Kidney (tissue), 14 donors: ENCODE measurements around the gene KIAA0040. TPM values are rescaled to one million over a fixed set of nuclear protein-coding genes. Genes with fewer than 3 reads are reported as not detected.

Source experiments
- DNase-seq, 5 donors: peaks; one replicate each; pipeline ENCODE4 v3.0.0-alpha.2; 2013 to 2020
- FAIRE-seq: peaks from 2 replicates; lab custom pipeline; 2012; peaks lifted over from hg19 to GRCh38; lab: Jason Lieb, UNC
- H3K27ac ChIP-seq, 2 donors: one replicate each; pipeline ENCODE4 v1.7.0; 2013; ENCODE audit warnings: low read depth in 2 of 2, low read length in 2 of 2, inconsistent platforms in 1 of 2
- H3K27me3 ChIP-seq: one replicate; pipeline ENCODE4 v1.7.1; 2013; ENCODE audit warnings: low read length, inconsistent platforms; ENCODE audit not compliant: control insufficient read depth, insufficient read depth
- H3K36me3 ChIP-seq, 3 donors: one replicate each; pipeline versions ENCODE4 v1.7.0 to v1.7.1; 2013; ENCODE audit warnings: low read length in 3 of 3, control low read depth in 1 of 3, inconsistent platforms in 1 of 3; ENCODE audit not compliant: insufficient read depth in 3 of 3, control insufficient read depth in 2 of 3
- H3K4me1 ChIP-seq, 3 donors: one replicate each; pipeline versions ENCODE4 v1.7.0 to v1.7.1; 2013; ENCODE audit warnings: low read length in 3 of 3, inconsistent platforms in 1 of 3, low read depth in 1 of 3; ENCODE audit not compliant: control insufficient read depth in 2 of 3, insufficient read depth in 2 of 3
- H3K4me3 ChIP-seq, 3 donors: one replicate each; pipeline versions ENCODE4 v1.7.0 to v1.8.1; 2013; ENCODE audit warnings: low read length in 3 of 3, control low read depth in 1 of 3, inconsistent platforms in 1 of 3
- H3K9ac ChIP-seq, 3 donors: one replicate each; pipeline versions ENCODE4 v1.7.0 to v1.7.1; 2013; ENCODE audit warnings: low read length in 3 of 3, control low read depth in 1 of 3, inconsistent platforms in 1 of 3
- H3K9me3 ChIP-seq, 3 donors: one replicate each; pipeline versions ENCODE4 v1.7.0 to v1.7.1; 2013; ENCODE audit warnings: low read length in 3 of 3, control low read depth in 1 of 3, inconsistent platforms in 1 of 3; ENCODE audit not compliant: control insufficient read depth in 2 of 3, insufficient read depth in 1 of 3
- intact Hi-C: fragments of 100-400 bp; cut with DNase I; formaldehyde crosslinking; loops from one replicate; pipeline ENCODE4 v1.11.1; 2022
- polyA plus RNA-seq: library from polyadenylated mRNA; stranded (reverse); fragments of 350-450 nt; fragmentation: Illumina TruSeq; extraction: RNeasy Lipid Tissue Mini Kit (QIAGEN cat#74804); gene quantifications from one replicate; pipeline ENCODE4 v1.2.3, GENCODE V29; 2014; ENCODE audit warnings: low read depth, low replicate concordance; ENCODE audit not compliant: insufficient read depth
- total RNA-seq: library from RNA; stranded (reverse); fragmentation: NEBNext Ultra II Directional; extraction: Animal tissue kit (Norgen Biotek cat#: 25700); gene quantifications from one replicate; pipeline ENCODE4 v1.2.1, GENCODE V29; 2021
- TF ChIP-seq, protein P1 (sequence below): IDR thresholded peaks from 3 replicates; pipeline ENCODE4 v1.5.1; 2012; ENCODE audit warnings: mild to moderate bottlenecking, moderate library complexity, borderline replicate concordance; ENCODE audit not compliant: insufficient read depth; ENCODE audit errors: extremely low read depth
- donor health status: control.
- donor health status: control.
- donor health status: control.
- donor health status: control.
- donor health status: control.
- donor health status: DM: yes; HTN: yes; CAD: no.
- donor health status: Normal renal cell carcinoma (clear cell type).

KIAA0040 gene
- total and polyA plus RNA-seq, 2 donors from 2014 or later = 20.0 to 34.1 TPM

- peak in 1 of 5 donors; percentile 23 for DNase-seq
- TF ChIP-seq, protein P1, sequence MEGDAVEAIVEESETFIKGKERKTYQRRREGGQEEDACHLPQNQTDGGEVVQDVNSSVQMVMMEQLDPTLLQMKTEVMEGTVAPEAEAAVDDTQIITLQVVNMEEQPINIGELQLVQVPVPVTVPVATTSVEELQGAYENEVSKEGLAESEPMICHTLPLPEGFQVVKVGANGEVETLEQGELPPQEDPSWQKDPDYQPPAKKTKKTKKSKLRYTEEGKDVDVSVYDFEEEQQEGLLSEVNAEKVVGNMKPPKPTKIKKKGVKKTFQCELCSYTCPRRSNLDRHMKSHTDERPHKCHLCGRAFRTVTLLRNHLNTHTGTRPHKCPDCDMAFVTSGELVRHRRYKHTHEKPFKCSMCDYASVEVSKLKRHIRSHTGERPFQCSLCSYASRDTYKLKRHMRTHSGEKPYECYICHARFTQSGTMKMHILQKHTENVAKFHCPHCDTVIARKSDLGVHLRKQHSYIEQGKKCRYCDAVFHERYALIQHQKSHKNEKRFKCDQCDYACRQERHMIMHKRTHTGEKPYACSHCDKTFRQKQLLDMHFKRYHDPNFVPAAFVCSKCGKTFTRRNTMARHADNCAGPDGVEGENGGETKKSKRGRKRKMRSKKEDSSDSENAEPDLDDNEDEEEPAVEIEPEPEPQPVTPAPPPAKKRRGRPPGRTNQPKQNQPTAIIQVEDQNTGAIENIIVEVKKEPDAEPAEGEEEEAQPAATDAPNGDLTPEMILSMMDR = no peak
- no peak for FAIRE-seq
- Histone ChIP-seq H3K9ac (peak overlapping the region; percentile 68 to 97 (median 94)), H3K9me3 (no peaks in the 10 kb centered on the region), H3K4me3 (peak overlapping the region; percentile 71 to 98 (median 93)), H3K27ac (peak overlapping the region; percentile 88 to 93), H3K27me3 (no peaks in the 10 kb centered on the region), H3K4me1 (peaks cover 0 to 30% (median 16%) of the 10 kb centered on the region in 3 donors), H3K36me3 (no peaks in the 10 kb centered on the region)
- intact Hi-C loops = no loop called here
Measured at GRCh38 chr1:175191659-175192058, 917 bp downstream of the KIAA0040 start.

DNA sequence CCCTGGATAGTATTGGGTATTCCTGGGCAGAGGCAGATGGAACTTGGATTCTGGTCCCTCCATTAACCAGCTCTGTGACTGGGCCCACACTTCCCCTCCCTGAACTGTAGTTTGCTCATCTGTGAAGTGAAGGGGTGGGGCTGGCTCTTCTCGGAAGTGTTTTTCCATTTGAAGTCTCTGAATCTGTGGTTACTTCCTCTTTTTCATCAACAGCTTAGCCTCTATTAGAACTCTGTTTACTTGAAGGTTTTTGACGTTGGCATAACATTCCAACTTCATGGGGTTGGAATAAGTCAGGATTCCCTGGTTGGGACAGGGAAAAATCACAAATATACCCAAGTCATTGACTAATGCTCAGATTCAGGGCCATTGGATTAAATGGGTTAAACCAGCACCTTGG is 3.6 kb downstream of the KIAA0040 start:
- Histone ChIP-seq H3K4me1 (peaks cover 0 to 33% (median 16%) of the 10 kb centered on the region in 3 donors), H3K27ac (no peak overlapping the region), H3K27me3 (no peaks in the 10 kb centered on the region), H3K4me3 (no peak overlapping the region), H3K9me3 (no peaks in the 10 kb centered on the region), H3K9ac (no peak overlapping the region), H3K36me3 (no peaks in the 10 kb centered on the region)
- intact Hi-C loops = no loop called here
- FAIRE-seq (no peak), DNase-seq (no peak)
- TF ChIP-seq, protein P1 = no peak

GRCh38 chr1:175186433-175187160 is 6.0 kb downstream of the KIAA0040 start:
- FAIRE-seq = no peak
- H3K27ac ChIP-seq = peak overlapping the region; percentile 28 to 30

More at GRCh38 chr1:175186433-175187160, 6.0 kb downstream of the KIAA0040 start:
- Histone ChIP-seq H3K9me3 (no peaks in the 10 kb centered on the region), H3K4me1 (peaks cover 0 to 34% (median 16%) of the 10 kb centered on the region in 3 donors), H3K36me3 (peaks cover 0 to 5% (median 0%) of the 10 kb centered on the region in 3 donors), H3K9ac (no peak overlapping the region), H3K4me3 (no peak overlapping the region), H3K27me3 (no peaks in the 10 kb centered on the region)
- TF ChIP-seq, protein P1 = no peak
- DNase-seq = no peak
- intact Hi-C loops = no loop called here
